NOMO-1 treated with DMSO at 0.1 percent for 48 hours (cell line): ENCODE results near the gene DPY30.

ENCODE experiments used
- DNase-seq: peaks from one replicate; lab custom pipeline; 2025; ENCODE audit not compliant: unreplicated experiment; lab: John Stamatoyannopoulos, UW

The DPY30 gene

DNA sequence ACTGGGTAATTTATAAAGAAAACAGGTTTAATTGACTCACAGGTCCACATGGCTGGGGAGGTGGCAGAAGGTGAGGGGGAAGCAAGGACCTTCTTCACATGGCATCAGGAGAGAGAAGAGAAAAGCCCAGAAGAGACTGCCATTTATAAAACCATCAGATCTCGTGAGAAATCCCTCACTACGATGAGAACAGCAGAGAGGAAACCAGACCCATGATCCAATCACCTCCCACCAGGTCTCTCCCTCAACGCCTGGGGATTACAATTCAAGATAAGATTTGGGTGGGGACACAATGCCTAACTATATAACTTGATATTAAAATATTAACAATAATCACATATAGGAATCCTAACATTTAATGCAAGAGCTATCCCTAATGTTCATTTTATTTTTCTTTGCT lies 60.6 kb downstream of the DPY30 start:
- DNase-seq, result no peak

GRCh38 chr2:31978436-31978835 lies 61.2 kb downstream of the DPY30 start:
- no peak for DNase-seq
